Hepatocyte (in vitro differentiated cells): ENCODE measurements around the gene ERCC4.

Experiments
- CTCF ChIP-seq: fragments of 200-600 bp; sonication (generic); IDR thresholded peaks from 2 replicates; pipeline ENCODE4 v1.5.1; 2016; ENCODE audit warnings: antibody characterized with exemption, mild to moderate bottlenecking; ENCODE audit not compliant: poor library complexity
- EZH2 ChIP-seq: fragments of 200-600 bp; sonication (generic); IDR thresholded peaks from 2 replicates; pipeline ENCODE4 v1.6.1; 2016; ENCODE audit warnings: antibody characterized with exemption, mild to moderate bottlenecking, borderline replicate concordance
- EZH2phosphoT487 ChIP-seq: fragments of 200-600 bp; sonication (generic); IDR thresholded peaks from one replicate; pipeline ENCODE4 v1.6.1; 2018; ENCODE audit warnings: antibody characterized with exemption, mild to moderate bottlenecking, low read depth, moderate library complexity; ENCODE audit not compliant: unreplicated experiment, severe bottlenecking

- TF ChIP-seq CTCF (no peak), EZH2phosphoT487 (no peak), EZH2 (no peak)
Observed at GRCh38 chr16:13982451-13982850, 62.5 kb downstream of the ERCC4 start.
